Activated B cell treated with CpG ODN at 0.5 μM for 24 hours (primary cell): ENCODE results near the gene ENOPH1. TPM values are rescaled to one million over a fixed set of nuclear protein-coding genes. Genes with fewer than 3 reads are reported as not detected.

Experiments
- ATAC-seq: fragments of 200-7000 bp; cut with Tn5 transposase; one replicate; pipeline ENCODE4 v1.10.0; 2021; ENCODE audit warnings: low read depth, mild to moderate bottlenecking, moderate library complexity
- CTCF ChIA-PET: fragments of 350-600 bp; sonication (Branson Sonifier 250); formaldehyde crosslinking; loops from one replicate; lab custom pipeline; 2021; ENCODE audit warnings: antibody characterized with exemption; lab: Charles Lee
- POLR2A ChIA-PET: fragments of 350-600 bp; sonication (Branson Sonifier 250); formaldehyde crosslinking; loops from one replicate; lab custom pipeline; 2021; ENCODE audit warnings: antibody characterized with exemption; lab: Charles Lee
- DNase-seq: peaks from one replicate; pipeline ENCODE4 v3.0.0; 2022
- H3K27ac Mint-ChIP-seq: one replicate; pipeline ENCODE4 v1.8.0; 2020; ENCODE audit warnings: mixed read lengths
- H3K27me3 Mint-ChIP-seq: one replicate; pipeline ENCODE4 v1.8.0; 2021; ENCODE audit warnings: mixed read lengths
- H3K36me3 Mint-ChIP-seq: one replicate; pipeline ENCODE4 v1.8.0; 2021; ENCODE audit warnings: low read depth, mixed read lengths
- H3K4me1 Mint-ChIP-seq: one replicate; pipeline ENCODE4 v1.8.0; 2021; ENCODE audit warnings: mixed read lengths
- H3K4me3 Mint-ChIP-seq: one replicate; pipeline ENCODE4 v1.8.0; 2020; ENCODE audit warnings: mild to moderate bottlenecking, mixed read lengths
- H3K9me3 Mint-ChIP-seq: one replicate; pipeline ENCODE4 v1.8.0; 2020; ENCODE audit warnings: mixed read lengths
- intact Hi-C: fragments of 100-400 bp; cut with micrococcal nuclease; formaldehyde crosslinking; loops from one replicate; pipeline ENCODE4 v1.15.1; 2024
- total RNA-seq: library from RNA; stranded (reverse); gene quantifications from 2 replicates; pipeline ENCODE4 v1.2.3, GENCODE V29; 2022
- TF ChIP-seq, protein P1 (sequence below): fragments of 200-600 bp; IDR thresholded peaks from one replicate; pipeline ENCODE4 v1.8.0; 2022; ENCODE audit warnings: antibody characterized with exemption, mild to moderate bottlenecking

ENOPH1 gene
- total RNA-seq, 1 donor from 2014 or later, result 26.0 TPM

DNA sequence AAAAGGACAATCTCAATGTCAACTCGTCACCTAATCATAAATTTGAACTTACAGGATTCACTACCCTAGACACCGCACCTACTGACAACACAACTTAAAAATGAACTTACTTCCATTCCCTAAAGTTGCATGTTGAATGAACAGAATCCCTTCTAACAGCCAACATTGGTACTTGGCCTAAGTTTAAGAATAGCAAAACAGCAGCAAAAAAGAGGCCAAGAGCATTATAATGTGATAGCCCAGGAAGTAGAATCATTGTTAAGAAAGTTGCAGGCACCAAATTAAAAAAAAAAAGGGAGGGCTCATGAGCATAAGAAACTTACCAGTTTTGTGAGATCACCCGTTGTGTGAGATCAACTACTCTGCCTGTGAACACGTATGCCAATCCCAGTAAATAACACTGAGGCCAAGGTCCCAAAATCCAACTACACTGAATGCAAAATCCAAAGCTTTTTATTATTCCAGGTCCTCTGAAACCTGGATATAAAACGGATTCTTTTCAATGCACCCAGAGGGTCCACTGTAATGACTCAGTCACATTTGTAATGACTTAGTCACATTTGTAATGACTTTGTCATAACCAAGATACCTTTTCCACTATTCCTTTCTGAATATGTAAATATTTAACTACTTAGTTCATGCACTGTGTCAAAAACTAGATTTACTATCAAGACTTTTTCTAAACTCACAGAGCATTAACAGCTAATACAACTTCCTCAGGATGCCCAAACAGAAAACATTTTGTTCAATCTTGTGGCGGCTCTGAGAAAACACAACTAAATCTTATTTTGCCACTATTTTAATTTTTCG lies 6.9 kb upstream of the ENOPH1 start:
- peaks cover 65% of the 10 kb centered on the region for H3K36me3 Mint-ChIP-seq
- intact Hi-C loops, result no loop called here
- CTCF ChIA-PET, result interaction anchor here (1.6 kb wide), 1 partner anchor 63 kb away, joined by 6 read pairs; no protein-coding TSS in a partner anchor
- no peaks in the 10 kb centered on the region for H3K27me3 Mint-ChIP-seq
- TF ChIP-seq, protein P1, sequence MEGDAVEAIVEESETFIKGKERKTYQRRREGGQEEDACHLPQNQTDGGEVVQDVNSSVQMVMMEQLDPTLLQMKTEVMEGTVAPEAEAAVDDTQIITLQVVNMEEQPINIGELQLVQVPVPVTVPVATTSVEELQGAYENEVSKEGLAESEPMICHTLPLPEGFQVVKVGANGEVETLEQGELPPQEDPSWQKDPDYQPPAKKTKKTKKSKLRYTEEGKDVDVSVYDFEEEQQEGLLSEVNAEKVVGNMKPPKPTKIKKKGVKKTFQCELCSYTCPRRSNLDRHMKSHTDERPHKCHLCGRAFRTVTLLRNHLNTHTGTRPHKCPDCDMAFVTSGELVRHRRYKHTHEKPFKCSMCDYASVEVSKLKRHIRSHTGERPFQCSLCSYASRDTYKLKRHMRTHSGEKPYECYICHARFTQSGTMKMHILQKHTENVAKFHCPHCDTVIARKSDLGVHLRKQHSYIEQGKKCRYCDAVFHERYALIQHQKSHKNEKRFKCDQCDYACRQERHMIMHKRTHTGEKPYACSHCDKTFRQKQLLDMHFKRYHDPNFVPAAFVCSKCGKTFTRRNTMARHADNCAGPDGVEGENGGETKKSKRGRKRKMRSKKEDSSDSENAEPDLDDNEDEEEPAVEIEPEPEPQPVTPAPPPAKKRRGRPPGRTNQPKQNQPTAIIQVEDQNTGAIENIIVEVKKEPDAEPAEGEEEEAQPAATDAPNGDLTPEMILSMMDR, result no peak
- H3K27ac Mint-ChIP-seq, result no peak overlapping the region
- POLR2A ChIA-PET, result interaction anchor here (0.6 to 2.0 kb wide), 3 partner anchors 12 to 49 kb away, joined by 3 to 19 read pairs (median 10); partner anchors contain the start of gene HNRNPD
- DNase-seq (no peak), ATAC-seq (peak; percentile 20)
- H3K9me3 Mint-ChIP-seq, result no peaks in the 10 kb centered on the region
- H3K4me1 Mint-ChIP-seq, result peaks cover 38% of the 10 kb centered on the region
- no peak overlapping the region for H3K4me3 Mint-ChIP-seq

DNA sequence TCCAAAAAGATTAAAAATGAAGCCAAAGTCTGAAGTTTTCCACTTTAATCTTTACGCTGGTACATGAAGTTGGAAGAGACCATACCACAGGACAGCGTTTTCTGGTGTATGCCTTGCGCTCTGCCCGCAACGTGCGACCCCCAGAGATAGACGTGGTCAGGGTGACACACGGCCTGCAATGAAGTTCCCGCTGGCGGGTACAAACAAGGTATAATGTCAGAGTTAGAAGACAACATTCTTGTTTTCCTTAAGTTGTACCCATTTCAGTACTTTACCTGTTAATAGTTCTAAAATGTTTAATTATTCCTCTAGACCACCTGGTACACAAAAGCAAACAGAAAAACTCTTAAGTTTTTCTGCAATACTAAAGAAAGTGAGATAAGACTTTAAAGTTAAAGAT lies 4.9 kb upstream of the ENOPH1 start:
- peaks cover 37% of the 10 kb centered on the region for H3K4me1 Mint-ChIP-seq
- TF ChIP-seq, protein P1, result no peak
- peak overlapping the region; percentile 8 for H3K4me3 Mint-ChIP-seq
- H3K27ac Mint-ChIP-seq, result no peak overlapping the region
- peaks cover 76% of the 10 kb centered on the region for H3K36me3 Mint-ChIP-seq
- H3K27me3 Mint-ChIP-seq, result no peaks in the 10 kb centered on the region
- DNase-seq (no peak), ATAC-seq (no peak)
- intact Hi-C loops, result no loop called here
- ChIA-PET CTCF (no interaction called here), POLR2A (no interaction called here)
- no peaks in the 10 kb centered on the region for H3K9me3 Mint-ChIP-seq

DNA sequence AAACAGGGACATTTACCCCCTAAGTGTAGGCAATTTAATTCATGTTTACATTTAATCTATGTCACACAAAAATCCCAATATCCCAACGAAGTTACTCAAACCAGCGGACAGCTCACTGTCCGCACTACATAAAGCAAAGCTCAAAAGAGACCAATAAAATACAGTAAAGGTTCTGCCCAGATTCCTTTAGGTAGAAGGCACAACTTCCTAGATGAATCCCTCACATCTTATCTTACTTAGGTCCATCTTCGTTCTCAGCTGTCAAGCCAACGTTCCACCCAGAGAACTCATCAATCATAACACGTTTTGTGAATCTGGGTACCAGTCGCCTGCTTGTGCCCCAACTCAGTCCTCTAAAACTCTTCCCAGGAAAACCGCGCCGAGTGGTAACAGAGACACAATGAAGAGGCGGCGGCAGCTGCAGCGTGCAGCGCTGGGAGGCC lies 1.8 kb upstream of the ENOPH1 start:
- POLR2A ChIA-PET, result interaction anchor here (0.5 to 6.2 kb wide), 17 partner anchors 9 to 856 kb away, joined by 3 to 199 read pairs (median 5); partner anchors contain the start of genes COQ2, HNRNPD, LIN54 and THAP9
- Mint-ChIP-seq H3K4me3 (peak overlapping the region; percentile 100), H3K27ac (peak overlapping the region; percentile 99), H3K9me3 (no peaks in the 10 kb centered on the region), H3K4me1 (peaks cover 52% of the 10 kb centered on the region), H3K36me3 (peaks cover 72% of the 10 kb centered on the region), H3K27me3 (no peaks in the 10 kb centered on the region)
- CTCF ChIA-PET, result interaction anchor here (0.8 to 2.1 kb wide), 10 partner anchors 9 to 146 kb away, joined by 3 to 15 read pairs (median 5); partner anchors contain the start of gene HNRNPD
- intact Hi-C loops, result no loop called here
- ATAC-seq (no peak), DNase-seq (no peak)
- TF ChIP-seq, protein P1, result no peak

DNA sequence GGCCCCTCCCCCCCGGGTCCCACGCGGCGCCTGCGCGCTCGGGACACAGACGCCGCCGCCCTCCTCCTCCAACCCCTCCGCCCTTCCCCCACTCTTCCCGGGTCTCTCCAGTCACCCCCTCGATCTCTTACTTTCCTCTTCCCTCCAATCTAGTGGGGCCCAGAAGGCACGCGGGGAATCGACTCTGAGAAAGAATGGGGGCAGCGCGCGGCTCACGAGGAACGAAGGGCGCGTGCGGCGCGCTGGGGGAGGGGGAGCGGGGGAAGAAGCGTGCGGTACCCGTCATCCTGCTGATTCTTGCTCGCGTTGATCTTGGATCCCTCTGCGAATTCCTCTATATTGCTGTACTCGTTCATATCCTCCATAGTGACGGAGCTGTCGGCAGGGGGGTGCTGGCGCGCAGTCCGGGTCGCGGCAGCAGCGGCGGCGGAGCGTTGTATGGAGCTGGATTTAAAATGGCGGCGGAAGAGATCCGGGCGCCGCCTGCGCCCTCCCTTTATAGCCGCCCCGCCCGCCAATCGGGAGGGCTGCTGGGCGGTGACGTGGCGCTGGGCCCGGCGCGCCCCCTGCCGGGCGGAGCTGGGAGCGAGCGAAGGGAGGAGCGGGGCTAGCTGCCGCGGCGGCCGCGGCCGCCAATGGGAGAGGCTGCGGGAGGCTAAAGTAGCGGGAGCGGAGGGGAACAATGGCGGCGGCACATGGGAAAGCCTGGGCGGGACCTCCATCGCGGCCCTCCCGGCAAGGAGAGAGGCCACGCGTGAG lies 1.2 kb upstream of the ENOPH1 start:
- CTCF ChIA-PET, result interaction anchor here (0.9 to 2.1 kb wide), 9 partner anchors 10 to 147 kb away, joined by 3 to 15 read pairs (median 5); partner anchors contain the start of gene HNRNPD
- TF ChIP-seq, protein P1, result peak; percentile 68
- POLR2A ChIA-PET, result interaction anchor here (0.5 to 6.2 kb wide), 30 partner anchors 9 to 1802 kb away, joined by 3 to 199 read pairs (median 5); partner anchors contain the start of genes COPS4, COQ2, HNRNPD and LIN54
- intact Hi-C loops, result loop anchor here (1.0 kb wide), 6 partner anchors 55 to 958 kb away; partner anchors contain the start of genes RASGEF1B and THAP9
- H3K27me3 Mint-ChIP-seq, result no peaks in the 10 kb centered on the region
- H3K27ac Mint-ChIP-seq, result peak overlapping the region; percentile 99
- H3K9me3 Mint-ChIP-seq, result no peaks in the 10 kb centered on the region
- H3K4me3 Mint-ChIP-seq, result peak overlapping the region; percentile 100
- DNase-seq (peak; percentile 97), ATAC-seq (peak; percentile 59)
- H3K4me1 Mint-ChIP-seq, result peaks cover 58% of the 10 kb centered on the region
- H3K36me3 Mint-ChIP-seq, result peaks cover 72% of the 10 kb centered on the region
